GM12878 (cell line): ENCODE data around the gene ADAM19. TPM values are rescaled to one million over a fixed set of nuclear protein-coding genes. Genes with fewer than 3 reads are reported as not detected.
A peak's percentile ranks its signal among the peaks of the same experiment; 100 is the strongest.

Experiments
- GATAD2B ChIP-seq: fragments of 450-650 bp; conservative IDR thresholded peaks from 2 replicates; pipeline ENCODE4 v1.6.1; 2017; ENCODE audit warnings: low read depth, mild to moderate bottlenecking, moderate library complexity
- IRF4 ChIP-seq: IDR thresholded peaks from 2 replicates; pipeline ENCODE4 v1.6.1; 2011; ENCODE audit warnings: low read depth, low read length
- NFXL1 ChIP-seq: fragments of 450-650 bp; IDR thresholded peaks from 2 replicates; pipeline ENCODE4 v1.6.1; 2017; ENCODE audit warnings: antibody characterized with exemption, mild to moderate bottlenecking, borderline replicate concordance
- NR2C2 ChIP-seq: IDR thresholded peaks from 2 replicates; pipeline ENCODE4 v1.6.1; 2011; ENCODE audit warnings: borderline replicate concordance, low read depth; ENCODE audit not compliant: control insufficient read depth, insufficient read length
- NR2F1 ChIP-seq: fragments of 450-650 bp; conservative IDR thresholded peaks from 2 replicates; pipeline ENCODE4 v1.6.1; 2017; ENCODE audit warnings: mild to moderate bottlenecking
- SMAD5 ChIP-seq: IDR thresholded peaks from 2 replicates; pipeline ENCODE4 v1.6.1; 2016; ENCODE audit warnings: antibody characterized with exemption, low read depth
- SMC3 ChIP-seq: IDR thresholded peaks from 2 replicates; pipeline ENCODE4 v1.6.1; 2011; ENCODE audit warnings: low read length, improper control_type of control experiment, borderline replicate concordance
- YBX1 ChIP-seq: fragments of 450-650 bp; IDR thresholded peaks from 2 replicates; pipeline ENCODE4 v1.6.1; 2016; ENCODE audit warnings: antibody characterized with exemption
- polyA plus RNA-seq, 11 experiments: library from polyadenylated mRNA; depleted of rRNA in 4 of 11; unstranded in 6 of 11; stranded (reverse) in 5 of 11; fragments of >200 nt; fragmentation: Nextera tagmentation in 4 of 11; fragmentation: Illumina TruSeq in 1 of 11; extraction: Ambion mirVana in 4 of 11; extraction: Trizol in 1 of 11; gene quantifications; 1 replicate in 1 of 11; 2 replicates in 10 of 11; pipeline versions ENCODE4 v1.2.1 to v1.2.3, GENCODE V29; 2011 to 2016; ENCODE audit warnings: inconsistent platforms in 2 of 11, missing spikeins in 2 of 11, low read depth in 1 of 11
- total RNA-seq, 4 experiments: library from RNA; depleted of rRNA in 3 of 4; stranded (reverse); fragments of >200 nt in 3 of 4; fragmentation: Illumina TruSeq in 1 of 4; extraction: Trizol in 1 of 4; gene quantifications; 2 replicates each; pipeline versions ENCODE4 v1.2.1 to v1.2.3, GENCODE V29; 2013 to 2021
- TF ChIP-seq, protein P1 (sequence below): fragments of 450-650 bp; IDR thresholded peaks from 2 replicates; pipeline ENCODE4 v1.6.1; 2016; ENCODE audit warnings: mild to moderate bottlenecking
- TF ChIP-seq, protein P2 (sequence below): IDR thresholded peaks from 2 replicates; pipeline ENCODE4 v1.6.1; 2011; ENCODE audit warnings: low read depth, mild to moderate bottlenecking, low read length, moderate library complexity, borderline replicate concordance; ENCODE audit errors: extremely low read depth
- TF ChIP-seq, protein P3 (sequence below): fragments of 450-650 bp; IDR thresholded peaks from 2 replicates; pipeline ENCODE4 v1.6.1; 2017; ENCODE audit warnings: antibody characterized with exemption, mild to moderate bottlenecking, moderate library complexity
- TF ChIP-seq, protein P4 (sequence below): fragments of 450-650 bp; IDR thresholded peaks from 2 replicates; pipeline ENCODE4 v1.6.1; 2017; ENCODE audit warnings: low read depth, mild to moderate bottlenecking, moderate library complexity
- TF ChIP-seq, protein P5 (sequence below): fragments of 450-650 bp; IDR thresholded peaks from 2 replicates; pipeline ENCODE4 v1.6.1; 2018; ENCODE audit warnings: mild to moderate bottlenecking, low read depth, moderate library complexity; ENCODE audit not compliant: partially characterized antibody
- TF ChIP-seq, protein P6 (sequence below): fragments of 450-650 bp; IDR thresholded peaks from 2 replicates; pipeline ENCODE4 v1.6.1; 2016; ENCODE audit warnings: mild to moderate bottlenecking, moderate library complexity, borderline replicate concordance

ADAM19 gene
- total and polyA plus RNA-seq, 10 of the 15 experiments (the other 5 are each of a cell fraction or from before 2014, with no cell fraction given) = 16.0 to 92.8 (median 44.7) TPM

DNA sequence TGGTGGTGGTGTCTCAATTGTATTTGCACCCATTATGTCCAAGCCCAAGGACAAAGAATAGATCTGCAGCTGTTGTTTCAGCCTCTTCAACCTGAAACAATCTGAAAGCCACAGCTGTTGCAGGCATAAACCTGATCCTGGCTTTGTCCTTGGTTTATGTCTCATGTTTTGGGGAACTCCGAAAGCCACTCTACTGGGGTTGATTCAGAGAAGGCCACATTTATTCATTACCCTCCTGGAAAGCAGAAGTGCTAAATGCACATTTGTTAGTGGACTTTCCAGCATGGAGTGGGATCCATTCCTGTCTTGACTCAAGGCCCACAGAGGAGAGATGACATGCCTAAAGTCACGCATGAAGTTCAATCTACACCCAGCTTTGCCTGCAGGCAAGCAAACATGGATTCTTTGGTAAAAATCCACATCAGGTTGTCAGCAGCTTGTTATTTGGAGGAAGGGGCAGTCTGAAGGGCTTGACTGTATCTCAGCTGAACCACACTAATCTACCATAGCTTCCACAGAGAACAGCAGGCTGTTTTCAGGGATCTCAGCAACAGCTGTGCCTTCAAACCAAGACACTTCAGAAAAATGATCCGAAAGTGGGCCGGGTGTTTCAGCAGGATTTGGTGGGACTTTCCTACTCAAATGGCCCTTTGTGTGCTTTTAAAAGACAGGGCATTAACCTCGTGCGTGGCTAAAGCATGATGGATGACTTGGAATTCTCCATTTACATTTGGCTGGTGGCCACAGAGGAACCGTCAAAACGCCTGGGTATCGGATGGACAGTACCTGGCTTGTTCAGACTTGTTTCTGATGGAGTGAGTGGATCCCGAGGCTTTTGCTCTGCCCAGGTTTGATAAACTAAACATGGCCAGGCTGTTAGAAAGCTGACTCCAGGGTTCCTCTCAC, 36.2 kb upstream of the ADAM19 start (continued):
- TF ChIP-seq, protein P1, sequence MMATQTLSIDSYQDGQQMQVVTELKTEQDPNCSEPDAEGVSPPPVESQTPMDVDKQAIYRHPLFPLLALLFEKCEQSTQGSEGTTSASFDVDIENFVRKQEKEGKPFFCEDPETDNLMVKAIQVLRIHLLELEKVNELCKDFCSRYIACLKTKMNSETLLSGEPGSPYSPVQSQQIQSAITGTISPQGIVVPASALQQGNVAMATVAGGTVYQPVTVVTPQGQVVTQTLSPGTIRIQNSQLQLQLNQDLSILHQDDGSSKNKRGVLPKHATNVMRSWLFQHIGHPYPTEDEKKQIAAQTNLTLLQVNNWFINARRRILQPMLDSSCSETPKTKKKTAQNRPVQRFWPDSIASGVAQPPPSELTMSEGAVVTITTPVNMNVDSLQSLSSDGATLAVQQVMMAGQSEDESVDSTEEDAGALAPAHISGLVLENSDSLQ = no peak
- TF ChIP-seq, protein P2, sequence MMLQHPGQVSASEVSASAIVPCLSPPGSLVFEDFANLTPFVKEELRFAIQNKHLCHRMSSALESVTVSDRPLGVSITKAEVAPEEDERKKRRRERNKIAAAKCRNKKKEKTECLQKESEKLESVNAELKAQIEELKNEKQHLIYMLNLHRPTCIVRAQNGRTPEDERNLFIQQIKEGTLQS = no peak
- TF ChIP-seq, protein P3, sequence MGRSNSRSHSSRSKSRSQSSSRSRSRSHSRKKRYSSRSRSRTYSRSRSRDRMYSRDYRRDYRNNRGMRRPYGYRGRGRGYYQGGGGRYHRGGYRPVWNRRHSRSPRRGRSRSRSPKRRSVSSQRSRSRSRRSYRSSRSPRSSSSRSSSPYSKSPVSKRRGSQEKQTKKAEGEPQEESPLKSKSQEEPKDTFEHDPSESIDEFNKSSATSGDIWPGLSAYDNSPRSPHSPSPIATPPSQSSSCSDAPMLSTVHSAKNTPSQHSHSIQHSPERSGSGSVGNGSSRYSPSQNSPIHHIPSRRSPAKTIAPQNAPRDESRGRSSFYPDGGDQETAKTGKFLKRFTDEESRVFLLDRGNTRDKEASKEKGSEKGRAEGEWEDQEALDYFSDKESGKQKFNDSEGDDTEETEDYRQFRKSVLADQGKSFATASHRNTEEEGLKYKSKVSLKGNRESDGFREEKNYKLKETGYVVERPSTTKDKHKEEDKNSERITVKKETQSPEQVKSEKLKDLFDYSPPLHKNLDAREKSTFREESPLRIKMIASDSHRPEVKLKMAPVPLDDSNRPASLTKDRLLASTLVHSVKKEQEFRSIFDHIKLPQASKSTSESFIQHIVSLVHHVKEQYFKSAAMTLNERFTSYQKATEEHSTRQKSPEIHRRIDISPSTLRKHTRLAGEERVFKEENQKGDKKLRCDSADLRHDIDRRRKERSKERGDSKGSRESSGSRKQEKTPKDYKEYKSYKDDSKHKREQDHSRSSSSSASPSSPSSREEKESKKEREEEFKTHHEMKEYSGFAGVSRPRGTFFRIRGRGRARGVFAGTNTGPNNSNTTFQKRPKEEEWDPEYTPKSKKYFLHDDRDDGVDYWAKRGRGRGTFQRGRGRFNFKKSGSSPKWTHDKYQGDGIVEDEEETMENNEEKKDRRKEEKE = no peak
- TF ChIP-seq NFXL1 = no peak
- peak; percentile 54; the same call in 1 of the 2 replicates for TF ChIP-seq GATAD2B
- no peak for TF ChIP-seq NR2C2
- no peak for TF ChIP-seq NR2F1
- TF ChIP-seq, protein P4, sequence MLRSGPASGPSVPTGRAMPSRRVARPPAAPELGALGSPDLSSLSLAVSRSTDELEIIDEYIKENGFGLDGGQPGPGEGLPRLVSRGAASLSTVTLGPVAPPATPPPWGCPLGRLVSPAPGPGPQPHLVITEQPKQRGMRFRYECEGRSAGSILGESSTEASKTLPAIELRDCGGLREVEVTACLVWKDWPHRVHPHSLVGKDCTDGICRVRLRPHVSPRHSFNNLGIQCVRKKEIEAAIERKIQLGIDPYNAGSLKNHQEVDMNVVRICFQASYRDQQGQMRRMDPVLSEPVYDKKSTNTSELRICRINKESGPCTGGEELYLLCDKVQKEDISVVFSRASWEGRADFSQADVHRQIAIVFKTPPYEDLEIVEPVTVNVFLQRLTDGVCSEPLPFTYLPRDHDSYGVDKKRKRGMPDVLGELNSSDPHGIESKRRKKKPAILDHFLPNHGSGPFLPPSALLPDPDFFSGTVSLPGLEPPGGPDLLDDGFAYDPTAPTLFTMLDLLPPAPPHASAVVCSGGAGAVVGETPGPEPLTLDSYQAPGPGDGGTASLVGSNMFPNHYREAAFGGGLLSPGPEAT = peak; percentile 92
- peak; percentile 95 for TF ChIP-seq IRF4
- TF ChIP-seq YBX1 = no peak
- TF ChIP-seq SMC3 = peak; percentile 12; the same call in 1 of the 2 replicates
- TF ChIP-seq, protein P5, sequence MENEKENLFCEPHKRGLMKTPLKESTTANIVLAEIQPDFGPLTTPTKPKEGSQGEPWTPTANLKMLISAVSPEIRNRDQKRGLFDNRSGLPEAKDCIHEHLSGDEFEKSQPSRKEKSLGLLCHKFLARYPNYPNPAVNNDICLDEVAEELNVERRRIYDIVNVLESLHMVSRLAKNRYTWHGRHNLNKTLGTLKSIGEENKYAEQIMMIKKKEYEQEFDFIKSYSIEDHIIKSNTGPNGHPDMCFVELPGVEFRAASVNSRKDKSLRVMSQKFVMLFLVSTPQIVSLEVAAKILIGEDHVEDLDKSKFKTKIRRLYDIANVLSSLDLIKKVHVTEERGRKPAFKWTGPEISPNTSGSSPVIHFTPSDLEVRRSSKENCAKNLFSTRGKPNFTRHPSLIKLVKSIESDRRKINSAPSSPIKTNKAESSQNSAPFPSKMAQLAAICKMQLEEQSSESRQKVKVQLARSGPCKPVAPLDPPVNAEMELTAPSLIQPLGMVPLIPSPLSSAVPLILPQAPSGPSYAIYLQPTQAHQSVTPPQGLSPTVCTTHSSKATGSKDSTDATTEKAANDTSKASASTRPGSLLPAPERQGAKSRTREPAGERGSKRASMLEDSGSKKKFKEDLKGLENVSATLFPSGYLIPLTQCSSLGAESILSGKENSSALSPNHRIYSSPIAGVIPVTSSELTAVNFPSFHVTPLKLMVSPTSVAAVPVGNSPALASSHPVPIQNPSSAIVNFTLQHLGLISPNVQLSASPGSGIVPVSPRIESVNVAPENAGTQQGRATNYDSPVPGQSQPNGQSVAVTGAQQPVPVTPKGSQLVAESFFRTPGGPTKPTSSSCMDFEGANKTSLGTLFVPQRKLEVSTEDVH = no peak
- no peak for TF ChIP-seq SMAD5
- TF ChIP-seq, protein P6, sequence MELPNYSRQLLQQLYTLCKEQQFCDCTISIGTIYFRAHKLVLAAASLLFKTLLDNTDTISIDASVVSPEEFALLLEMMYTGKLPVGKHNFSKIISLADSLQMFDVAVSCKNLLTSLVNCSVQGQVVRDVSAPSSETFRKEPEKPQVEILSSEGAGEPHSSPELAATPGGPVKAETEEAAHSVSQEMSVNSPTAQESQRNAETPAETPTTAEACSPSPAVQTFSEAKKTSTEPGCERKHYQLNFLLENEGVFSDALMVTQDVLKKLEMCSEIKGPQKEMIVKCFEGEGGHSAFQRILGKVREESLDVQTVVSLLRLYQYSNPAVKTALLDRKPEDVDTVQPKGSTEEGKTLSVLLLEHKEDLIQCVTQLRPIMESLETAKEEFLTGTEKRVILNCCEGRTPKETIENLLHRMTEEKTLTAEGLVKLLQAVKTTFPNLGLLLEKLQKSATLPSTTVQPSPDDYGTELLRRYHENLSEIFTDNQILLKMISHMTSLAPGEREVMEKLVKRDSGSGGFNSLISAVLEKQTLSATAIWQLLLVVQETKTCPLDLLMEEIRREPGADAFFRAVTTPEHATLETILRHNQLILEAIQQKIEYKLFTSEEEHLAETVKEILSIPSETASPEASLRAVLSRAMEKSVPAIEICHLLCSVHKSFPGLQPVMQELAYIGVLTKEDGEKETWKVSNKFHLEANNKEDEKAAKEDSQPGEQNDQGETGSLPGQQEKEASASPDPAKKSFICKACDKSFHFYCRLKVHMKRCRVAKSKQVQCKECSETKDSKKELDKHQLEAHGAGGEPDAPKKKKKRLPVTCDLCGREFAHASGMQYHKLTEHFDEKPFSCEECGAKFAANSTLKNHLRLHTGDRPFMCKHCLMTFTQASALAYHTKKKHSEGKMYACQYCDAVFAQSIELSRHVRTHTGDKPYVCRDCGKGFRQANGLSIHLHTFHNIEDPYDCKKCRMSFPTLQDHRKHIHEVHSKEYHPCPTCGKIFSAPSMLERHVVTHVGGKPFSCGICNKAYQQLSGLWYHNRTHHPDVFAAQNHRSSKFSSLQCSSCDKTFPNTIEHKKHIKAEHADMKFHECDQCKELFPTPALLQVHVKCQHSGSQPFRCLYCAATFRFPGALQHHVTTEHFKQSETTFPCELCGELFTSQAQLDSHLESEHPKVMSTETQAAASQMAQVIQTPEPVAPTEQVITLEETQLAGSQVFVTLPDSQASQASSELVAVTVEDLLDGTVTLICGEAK = no peak
